ENCODE measurements around the gene AIF1L. TPM values are rescaled to one million over a fixed set of nuclear protein-coding genes. Genes with fewer than 3 reads are reported as not detected.

Gene AIF1L
- total and polyA plus RNA-seq, 5 donors from 2014 or later, result 0.12 TPM; not detected in 4

DNA sequence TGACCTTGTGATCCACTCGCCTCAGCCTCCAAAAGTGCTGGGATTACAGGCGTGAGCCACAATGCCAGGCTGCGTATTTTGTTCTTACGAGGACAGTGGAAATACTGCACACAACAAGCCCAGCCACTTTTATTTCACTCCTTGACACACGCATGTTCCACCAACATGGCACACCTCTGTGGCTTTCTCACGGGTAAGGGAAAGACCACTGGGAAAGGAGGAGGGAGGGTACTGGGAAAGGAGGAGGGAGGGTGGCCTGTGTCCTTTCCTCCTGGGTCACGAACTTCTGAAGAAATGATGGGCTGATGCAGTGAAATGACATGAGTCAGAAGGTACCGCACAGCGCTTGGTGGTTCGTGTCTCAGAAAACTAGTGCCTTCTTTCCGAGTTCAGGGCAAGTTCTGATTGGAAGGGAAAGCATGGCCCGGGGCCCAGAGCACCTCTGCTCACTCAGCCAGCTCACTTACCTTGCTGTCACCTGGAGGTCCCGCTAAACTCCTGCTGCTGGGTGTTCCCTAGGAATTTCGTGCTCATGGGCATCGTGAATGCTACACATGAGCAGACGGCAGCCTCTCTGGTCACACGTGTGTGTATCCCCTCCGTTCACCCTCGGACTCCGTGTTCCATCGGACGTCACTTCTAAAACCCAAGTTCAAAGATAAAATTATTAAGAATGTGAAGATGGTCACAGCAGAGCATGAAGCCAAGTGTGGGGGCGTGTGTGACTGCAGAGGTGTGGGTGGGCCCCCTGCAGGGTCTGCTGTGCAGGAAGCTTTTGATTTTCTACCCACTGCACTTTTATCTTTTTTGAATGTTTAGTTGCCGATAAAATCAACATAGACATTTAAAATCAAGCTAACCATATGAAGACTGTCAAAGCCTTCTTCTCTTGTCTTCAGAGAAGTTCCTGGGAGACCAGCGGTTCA lies 44.5 kb upstream of the AIF1L start:
- no peaks in the 10 kb centered on the region for H3K36me3 Mint-ChIP-seq
- no peaks in the 10 kb centered on the region for H3K9me3 Mint-ChIP-seq
- H3K4me3 Mint-ChIP-seq, result no peak overlapping the region
- peaks cover 4% of the 10 kb centered on the region for H3K27me3 Mint-ChIP-seq
- H3K27ac Mint-ChIP-seq, result no peak overlapping the region
- no peak overlapping the region for H3K4me3 ChIP-seq (ENCODE audit: low read depth, low read length)
- H3K27ac ChIP-seq (ENCODE audit: insufficient read depth, low read length, poor library complexity, severe bottlenecking), result no peak overlapping the region
- H3K36me3 ChIP-seq (ENCODE audit: control insufficient read depth, insufficient read depth, low read length), result no peaks in the 10 kb centered on the region
- H3K9me3 ChIP-seq (ENCODE audit: control insufficient read depth in 2 of 2, low read length in 2 of 2), result no peaks in the 10 kb centered on the region
- peaks cover under 1% of the 10 kb centered on the region for H3K4me1 ChIP-seq (ENCODE audit: control insufficient read depth, insufficient read depth, low read length, poor library complexity, severe bottlenecking)
- H3K27me3 ChIP-seq (ENCODE audit: control insufficient read depth, insufficient read depth, low read length), result no peaks in the 10 kb centered on the region
- peaks cover 0 to 4% (median under 1%) of the 10 kb centered on the region in 4 donors for H3K4me1 Mint-ChIP-seq
- DNase-seq (no peak), ATAC-seq (ENCODE audit: low read depth in 2 of 2) (no peak)

DNA sequence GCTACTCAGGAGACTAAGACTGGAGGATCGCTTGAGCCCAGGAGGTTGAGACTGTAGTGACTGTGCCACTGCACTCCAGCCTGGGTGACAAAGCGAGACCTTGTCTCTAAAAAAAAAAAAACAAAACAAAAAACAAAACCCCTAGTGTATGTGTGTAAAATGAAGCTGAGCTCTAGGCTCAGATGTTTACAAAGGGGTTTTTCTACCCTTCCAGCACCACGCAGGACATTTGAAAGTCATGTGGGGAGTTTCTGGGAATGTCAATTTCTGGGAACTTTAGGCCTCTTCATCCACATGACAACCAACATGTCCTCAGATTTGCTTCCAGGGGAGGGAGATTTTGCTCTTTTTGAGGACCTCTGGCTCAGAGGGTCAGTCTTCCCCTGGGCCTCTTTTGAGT lies 42.4 kb upstream of the AIF1L start:
- Mint-ChIP-seq H3K9me3 (no peaks in the 10 kb centered on the region), H3K4me3 (no peak overlapping the region), H3K27ac (no peak overlapping the region), H3K27me3 (peaks cover 4% of the 10 kb centered on the region), H3K36me3 (no peaks in the 10 kb centered on the region), H3K4me1 (no peaks in the 10 kb centered on the region)
- Histone ChIP-seq H3K36me3 (ENCODE audit: control insufficient read depth, insufficient read depth, low read length) (no peaks in the 10 kb centered on the region), H3K27ac (ENCODE audit: insufficient read depth, low read length, poor library complexity, severe bottlenecking) (no peak overlapping the region), H3K4me1 (ENCODE audit: control insufficient read depth, insufficient read depth, low read length, poor library complexity, severe bottlenecking) (no peaks in the 10 kb centered on the region), H3K4me3 (ENCODE audit: low read depth, low read length) (no peak overlapping the region), H3K27me3 (ENCODE audit: control insufficient read depth, insufficient read depth, low read length) (no peaks in the 10 kb centered on the region), H3K9me3 (ENCODE audit: control insufficient read depth in 2 of 2, low read length in 2 of 2) (no peaks in the 10 kb centered on the region)
- no peak for ATAC-seq (ENCODE audit: low read depth in 2 of 2)
- DNase-seq, result no peak

DNA sequence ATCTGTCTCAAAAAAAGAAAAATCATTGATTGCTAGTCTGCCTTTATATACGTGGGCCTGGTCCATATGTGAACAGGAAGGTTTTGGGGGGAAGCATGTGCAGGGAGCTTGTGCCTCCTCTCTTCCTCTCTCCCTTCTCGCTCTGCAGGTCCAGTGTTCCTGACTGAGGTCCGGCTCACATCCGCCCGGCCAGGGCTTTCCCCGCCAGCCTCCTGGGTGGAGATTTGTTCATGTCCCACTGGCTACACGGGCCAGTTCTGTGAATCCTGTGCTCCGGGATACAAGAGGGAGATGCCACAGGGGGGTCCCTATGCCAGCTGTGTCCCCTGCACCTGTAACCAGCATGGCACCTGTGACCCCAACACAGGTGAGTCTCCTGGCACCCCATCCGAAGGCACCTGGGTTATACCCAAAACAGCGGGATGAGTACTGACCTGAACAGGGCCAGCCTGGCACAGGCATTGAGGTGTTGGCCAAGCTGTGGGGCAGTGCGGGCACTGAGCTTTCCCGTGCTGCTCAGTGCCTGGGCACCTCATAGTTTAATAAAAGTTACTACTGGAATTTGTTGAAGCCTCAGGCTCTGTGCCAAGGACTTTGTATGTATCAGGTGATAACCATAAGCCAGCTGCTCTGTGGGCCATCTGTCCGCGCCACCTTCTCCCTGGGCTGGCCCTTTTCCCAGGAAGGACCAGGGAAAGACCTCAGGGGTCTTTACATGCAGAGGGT lies 39.4 kb upstream of the AIF1L start:
- H3K4me1 Mint-ChIP-seq, result no peaks in the 10 kb centered on the region
- no peaks in the 10 kb centered on the region for H3K36me3 Mint-ChIP-seq
- Histone ChIP-seq H3K27ac (ENCODE audit: insufficient read depth, low read length, poor library complexity, severe bottlenecking) (no peak overlapping the region), H3K4me3 (ENCODE audit: low read depth, low read length) (no peak overlapping the region), H3K9me3 (ENCODE audit: control insufficient read depth in 2 of 2, low read length in 2 of 2) (no peaks in the 10 kb centered on the region), H3K27me3 (ENCODE audit: control insufficient read depth, insufficient read depth, low read length) (no peaks in the 10 kb centered on the region), H3K36me3 (ENCODE audit: control insufficient read depth, insufficient read depth, low read length) (no peaks in the 10 kb centered on the region), H3K4me1 (ENCODE audit: control insufficient read depth, insufficient read depth, low read length, poor library complexity, severe bottlenecking) (no peaks in the 10 kb centered on the region)
- DNase-seq (no peak), ATAC-seq (ENCODE audit: low read depth in 2 of 2) (no peak)
- H3K9me3 Mint-ChIP-seq, result no peaks in the 10 kb centered on the region
- no peak overlapping the region for H3K4me3 Mint-ChIP-seq
- no peak overlapping the region for H3K27ac Mint-ChIP-seq
- no peaks in the 10 kb centered on the region for H3K27me3 Mint-ChIP-seq

DNA sequence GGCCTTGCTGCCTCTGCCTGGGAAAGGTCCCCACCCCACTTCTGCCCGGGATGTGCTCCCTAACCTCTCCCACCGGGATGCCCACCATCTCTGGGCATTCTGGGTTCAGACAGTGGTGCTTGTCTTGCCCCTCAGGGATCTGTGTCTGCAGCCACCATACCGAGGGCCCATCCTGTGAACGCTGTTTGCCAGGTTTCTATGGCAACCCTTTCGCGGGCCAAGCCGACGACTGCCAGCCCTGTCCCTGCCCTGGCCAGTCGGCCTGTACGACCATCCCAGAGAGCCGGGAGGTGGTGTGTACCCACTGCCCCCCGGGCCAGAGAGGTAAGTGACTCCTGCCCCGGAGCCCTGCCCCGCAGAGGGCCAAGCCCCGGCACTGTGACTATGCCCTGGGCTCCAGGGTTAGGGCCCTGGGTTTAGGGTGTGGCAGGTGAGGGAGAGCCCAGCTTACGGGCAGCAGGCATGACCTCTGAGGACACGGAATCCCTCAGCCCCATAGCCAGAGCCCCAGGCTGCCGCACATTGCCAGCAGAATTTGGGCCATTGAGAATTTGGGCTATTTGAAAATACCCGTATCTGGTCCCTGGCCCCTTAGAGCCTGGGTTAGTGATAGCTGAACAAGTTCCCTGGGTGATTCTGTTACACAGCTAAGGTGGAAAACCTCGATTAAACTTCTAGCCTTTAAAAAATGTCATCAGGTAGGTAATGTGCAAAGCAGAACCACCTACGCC lies 35.3 kb upstream of the AIF1L start:
- Histone ChIP-seq H3K27ac (ENCODE audit: insufficient read depth, low read length, poor library complexity, severe bottlenecking) (no peak overlapping the region), H3K4me3 (ENCODE audit: low read depth, low read length) (no peak overlapping the region), H3K9me3 (ENCODE audit: control insufficient read depth in 2 of 2, low read length in 2 of 2) (no peaks in the 10 kb centered on the region), H3K27me3 (ENCODE audit: control insufficient read depth, insufficient read depth, low read length) (no peaks in the 10 kb centered on the region), H3K4me1 (ENCODE audit: control insufficient read depth, insufficient read depth, low read length, poor library complexity, severe bottlenecking) (no peaks in the 10 kb centered on the region), H3K36me3 (ENCODE audit: control insufficient read depth, insufficient read depth, low read length) (no peaks in the 10 kb centered on the region)
- H3K27me3 Mint-ChIP-seq, result no peaks in the 10 kb centered on the region
- H3K36me3 Mint-ChIP-seq, result peaks cover 4% of the 10 kb centered on the region
- H3K4me1 Mint-ChIP-seq, result no peaks in the 10 kb centered on the region
- H3K27ac Mint-ChIP-seq, result no peak overlapping the region
- ATAC-seq (ENCODE audit: low read depth in 2 of 2) (no peak), DNase-seq (no peak)
- no peaks in the 10 kb centered on the region for H3K9me3 Mint-ChIP-seq
- H3K4me3 Mint-ChIP-seq, result no peak overlapping the region

DNA sequence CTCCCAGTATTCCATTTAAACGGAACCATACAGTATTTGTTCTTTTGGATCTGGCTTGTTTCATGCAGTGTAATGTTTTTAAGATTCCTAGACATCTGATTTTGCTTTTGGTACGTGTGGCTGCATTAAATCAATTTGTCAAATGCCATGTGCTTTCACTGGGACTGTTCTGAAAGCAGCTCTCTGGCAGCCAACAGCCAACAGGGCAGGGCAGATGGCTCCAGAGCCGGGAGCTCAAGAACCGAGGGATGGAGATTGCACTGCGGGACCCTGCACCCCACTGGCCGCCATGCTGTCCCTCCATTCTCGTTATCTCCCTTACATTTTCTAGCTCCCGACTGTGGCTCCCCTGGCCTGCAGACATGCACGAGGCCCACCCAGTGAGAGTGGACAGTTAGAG lies 33.4 kb upstream of the AIF1L start:
- Mint-ChIP-seq H3K4me3 (no peak overlapping the region), H3K27me3 (no peaks in the 10 kb centered on the region), H3K27ac (no peak overlapping the region), H3K4me1 (no peaks in the 10 kb centered on the region), H3K36me3 (peaks cover 4% of the 10 kb centered on the region), H3K9me3 (no peaks in the 10 kb centered on the region)
- no peak overlapping the region for H3K27ac ChIP-seq (ENCODE audit: insufficient read depth, low read length, poor library complexity, severe bottlenecking)
- H3K27me3 ChIP-seq (ENCODE audit: control insufficient read depth, insufficient read depth, low read length), result no peaks in the 10 kb centered on the region
- H3K9me3 ChIP-seq (ENCODE audit: control insufficient read depth in 2 of 2, low read length in 2 of 2), result no peaks in the 10 kb centered on the region
- H3K4me1 ChIP-seq (ENCODE audit: control insufficient read depth, insufficient read depth, low read length, poor library complexity, severe bottlenecking), result no peaks in the 10 kb centered on the region
- no peaks in the 10 kb centered on the region for H3K36me3 ChIP-seq (ENCODE audit: control insufficient read depth, insufficient read depth, low read length)
- no peak for DNase-seq
- no peak for ATAC-seq (ENCODE audit: low read depth in 2 of 2)
- H3K4me3 ChIP-seq (ENCODE audit: low read depth, low read length), result no peak overlapping the region

DNA sequence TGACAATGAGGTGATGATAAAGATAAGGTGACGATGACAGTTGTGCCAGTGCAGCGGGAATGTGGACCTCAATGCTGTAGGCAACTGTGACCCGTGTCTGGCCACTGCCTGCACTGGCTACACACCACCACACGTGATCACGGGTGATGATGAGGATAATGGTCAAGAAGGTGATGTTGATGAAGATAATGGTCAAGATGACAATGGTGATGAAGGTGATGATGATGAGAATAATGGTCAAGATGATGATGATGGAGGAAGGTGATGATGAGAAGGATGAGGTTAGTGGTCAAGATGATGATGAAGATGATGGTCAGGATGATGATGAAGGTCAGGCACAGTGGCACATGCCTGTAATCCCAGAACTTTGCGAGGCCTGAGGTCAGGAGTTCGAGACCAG lies 30.7 kb upstream of the AIF1L start:
- Mint-ChIP-seq H3K36me3 (peaks cover 4% of the 10 kb centered on the region), H3K27ac (no peak overlapping the region), H3K4me3 (no peak overlapping the region), H3K9me3 (no peaks in the 10 kb centered on the region), H3K4me1 (no peaks in the 10 kb centered on the region), H3K27me3 (no peaks in the 10 kb centered on the region)
- Histone ChIP-seq H3K36me3 (ENCODE audit: control insufficient read depth, insufficient read depth, low read length) (no peaks in the 10 kb centered on the region), H3K27me3 (ENCODE audit: control insufficient read depth, insufficient read depth, low read length) (no peaks in the 10 kb centered on the region), H3K4me1 (ENCODE audit: control insufficient read depth, insufficient read depth, low read length, poor library complexity, severe bottlenecking) (no peaks in the 10 kb centered on the region), H3K4me3 (ENCODE audit: low read depth, low read length) (no peak overlapping the region), H3K9me3 (ENCODE audit: control insufficient read depth in 2 of 2, low read length in 2 of 2) (no peaks in the 10 kb centered on the region), H3K27ac (ENCODE audit: insufficient read depth, low read length, poor library complexity, severe bottlenecking) (no peak overlapping the region)
- no peak for ATAC-seq (ENCODE audit: low read depth in 2 of 2)
- DNase-seq, result no peak

DNA sequence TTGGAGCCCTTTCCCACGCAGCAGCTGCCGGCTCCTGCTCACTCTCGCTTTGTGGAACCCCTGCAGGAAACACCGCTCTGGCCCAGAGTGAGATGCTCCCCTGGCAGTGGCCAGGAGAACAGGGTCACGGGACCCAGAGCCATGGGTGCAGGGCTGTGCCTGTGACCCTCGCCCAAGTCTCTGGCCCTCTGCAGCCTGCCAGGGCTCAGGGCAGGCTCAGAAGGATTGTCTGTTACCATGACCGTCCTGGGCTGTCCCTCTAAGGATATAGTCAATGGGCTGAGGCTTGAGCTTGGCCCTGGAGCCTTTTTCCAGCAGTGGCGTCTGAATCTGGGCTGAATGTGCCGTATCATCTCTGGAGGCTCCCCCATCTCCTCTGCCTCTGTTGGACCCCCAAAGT lies 28.7 kb upstream of the AIF1L start:
- Mint-ChIP-seq H3K4me3 (no peak overlapping the region), H3K4me1 (no peaks in the 10 kb centered on the region), H3K27ac (no peak overlapping the region), H3K9me3 (no peaks in the 10 kb centered on the region), H3K27me3 (no peaks in the 10 kb centered on the region), H3K36me3 (peaks cover 4% of the 10 kb centered on the region)
- no peaks in the 10 kb centered on the region for H3K4me1 ChIP-seq (ENCODE audit: control insufficient read depth, insufficient read depth, low read length, poor library complexity, severe bottlenecking)
- H3K27me3 ChIP-seq (ENCODE audit: control insufficient read depth, insufficient read depth, low read length), result no peaks in the 10 kb centered on the region
- ATAC-seq (ENCODE audit: low read depth in 2 of 2), result no peak
- no peak overlapping the region for H3K27ac ChIP-seq (ENCODE audit: insufficient read depth, low read length, poor library complexity, severe bottlenecking)
- no peak overlapping the region for H3K4me3 ChIP-seq (ENCODE audit: low read depth, low read length)
- H3K9me3 ChIP-seq (ENCODE audit: control insufficient read depth in 2 of 2, low read length in 2 of 2), result no peaks in the 10 kb centered on the region
- DNase-seq, result no peak
- no peaks in the 10 kb centered on the region for H3K36me3 ChIP-seq (ENCODE audit: control insufficient read depth, insufficient read depth, low read length)
